Kidney (tissue), 14 donors: ENCODE data around the gene PRPF40A. TPM values are rescaled to one million over a fixed set of nuclear protein-coding genes. Genes with fewer than 3 reads are reported as not detected.

Experiments
- DNase-seq, 5 donors: peaks; one replicate each; pipeline ENCODE4 v3.0.0-alpha.2; 2013 to 2020
- FAIRE-seq: peaks from 2 replicates; lab custom pipeline; 2012; peaks lifted over from hg19 to GRCh38; lab: Jason Lieb, UNC
- H3K27ac ChIP-seq, 2 donors: one replicate each; pipeline ENCODE4 v1.7.0; 2013; ENCODE audit warnings: low read depth in 2 of 2, low read length in 2 of 2, inconsistent platforms in 1 of 2
- H3K27me3 ChIP-seq: one replicate; pipeline ENCODE4 v1.7.1; 2013; ENCODE audit warnings: low read length, inconsistent platforms; ENCODE audit not compliant: control insufficient read depth, insufficient read depth
- H3K36me3 ChIP-seq, 3 donors: one replicate each; pipeline versions ENCODE4 v1.7.0 to v1.7.1; 2013; ENCODE audit warnings: low read length in 3 of 3, control low read depth in 1 of 3, inconsistent platforms in 1 of 3; ENCODE audit not compliant: insufficient read depth in 3 of 3, control insufficient read depth in 2 of 3
- H3K4me1 ChIP-seq, 3 donors: one replicate each; pipeline versions ENCODE4 v1.7.0 to v1.7.1; 2013; ENCODE audit warnings: low read length in 3 of 3, inconsistent platforms in 1 of 3, low read depth in 1 of 3; ENCODE audit not compliant: control insufficient read depth in 2 of 3, insufficient read depth in 2 of 3
- H3K4me3 ChIP-seq, 3 donors: one replicate each; pipeline versions ENCODE4 v1.7.0 to v1.8.1; 2013; ENCODE audit warnings: low read length in 3 of 3, control low read depth in 1 of 3, inconsistent platforms in 1 of 3
- H3K9ac ChIP-seq, 3 donors: one replicate each; pipeline versions ENCODE4 v1.7.0 to v1.7.1; 2013; ENCODE audit warnings: low read length in 3 of 3, control low read depth in 1 of 3, inconsistent platforms in 1 of 3
- H3K9me3 ChIP-seq, 3 donors: one replicate each; pipeline versions ENCODE4 v1.7.0 to v1.7.1; 2013; ENCODE audit warnings: low read length in 3 of 3, control low read depth in 1 of 3, inconsistent platforms in 1 of 3; ENCODE audit not compliant: control insufficient read depth in 2 of 3, insufficient read depth in 1 of 3
- intact Hi-C: fragments of 100-400 bp; cut with DNase I; formaldehyde crosslinking; loops from one replicate; pipeline ENCODE4 v1.11.1; 2022
- polyA plus RNA-seq: library from polyadenylated mRNA; stranded (reverse); fragments of 350-450 nt; fragmentation: Illumina TruSeq; extraction: RNeasy Lipid Tissue Mini Kit (QIAGEN cat#74804); gene quantifications from one replicate; pipeline ENCODE4 v1.2.3, GENCODE V29; 2014; ENCODE audit warnings: low read depth, low replicate concordance; ENCODE audit not compliant: insufficient read depth
- total RNA-seq: library from RNA; stranded (reverse); fragmentation: NEBNext Ultra II Directional; extraction: Animal tissue kit (Norgen Biotek cat#: 25700); gene quantifications from one replicate; pipeline ENCODE4 v1.2.1, GENCODE V29; 2021
- TF ChIP-seq, protein P1 (sequence below): IDR thresholded peaks from 3 replicates; pipeline ENCODE4 v1.5.1; 2012; ENCODE audit warnings: mild to moderate bottlenecking, moderate library complexity, borderline replicate concordance; ENCODE audit not compliant: insufficient read depth; ENCODE audit errors: extremely low read depth
- donor health status: control.
- donor health status: control.
- donor health status: control.
- donor health status: control.
- donor health status: control.
- donor health status: DM: yes; HTN: yes; CAD: no.
- donor health status: Normal renal cell carcinoma (clear cell type).

Gene PRPF40A
- total and polyA plus RNA-seq, 2 donors from 2014 or later = 20.2 to 82.7 TPM

- TF ChIP-seq, protein P1, sequence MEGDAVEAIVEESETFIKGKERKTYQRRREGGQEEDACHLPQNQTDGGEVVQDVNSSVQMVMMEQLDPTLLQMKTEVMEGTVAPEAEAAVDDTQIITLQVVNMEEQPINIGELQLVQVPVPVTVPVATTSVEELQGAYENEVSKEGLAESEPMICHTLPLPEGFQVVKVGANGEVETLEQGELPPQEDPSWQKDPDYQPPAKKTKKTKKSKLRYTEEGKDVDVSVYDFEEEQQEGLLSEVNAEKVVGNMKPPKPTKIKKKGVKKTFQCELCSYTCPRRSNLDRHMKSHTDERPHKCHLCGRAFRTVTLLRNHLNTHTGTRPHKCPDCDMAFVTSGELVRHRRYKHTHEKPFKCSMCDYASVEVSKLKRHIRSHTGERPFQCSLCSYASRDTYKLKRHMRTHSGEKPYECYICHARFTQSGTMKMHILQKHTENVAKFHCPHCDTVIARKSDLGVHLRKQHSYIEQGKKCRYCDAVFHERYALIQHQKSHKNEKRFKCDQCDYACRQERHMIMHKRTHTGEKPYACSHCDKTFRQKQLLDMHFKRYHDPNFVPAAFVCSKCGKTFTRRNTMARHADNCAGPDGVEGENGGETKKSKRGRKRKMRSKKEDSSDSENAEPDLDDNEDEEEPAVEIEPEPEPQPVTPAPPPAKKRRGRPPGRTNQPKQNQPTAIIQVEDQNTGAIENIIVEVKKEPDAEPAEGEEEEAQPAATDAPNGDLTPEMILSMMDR = no peak
- Histone ChIP-seq H3K27me3 (no peaks in the 10 kb centered on the region), H3K36me3 (peaks cover 0 to 11% (median 0%) of the 10 kb centered on the region in 3 donors), H3K4me1 (peaks cover 0 to 5% (median 3%) of the 10 kb centered on the region in 3 donors), H3K27ac (no peak overlapping the region), H3K4me3 (no peak overlapping the region), H3K9me3 (no peaks in the 10 kb centered on the region), H3K9ac (no peak overlapping the region)
- FAIRE-seq (no peak), DNase-seq (no peak)
- intact Hi-C loops = no loop called here
Measured at GRCh38 chr2:152651834-152652233, 65.4 kb downstream of the PRPF40A start.

GRCh38 chr2:152650768-152651371 is 66.4 kb downstream of the PRPF40A start:
- Histone ChIP-seq H3K9me3 (no peaks in the 10 kb centered on the region), H3K9ac (no peak overlapping the region), H3K27me3 (no peaks in the 10 kb centered on the region), H3K27ac (no peak overlapping the region), H3K4me3 (no peak overlapping the region), H3K36me3 (peaks cover 0 to 5% (median 0%) of the 10 kb centered on the region in 3 donors), H3K4me1 (peaks cover 0 to 5% (median 3%) of the 10 kb centered on the region in 3 donors)
- intact Hi-C loops = no loop called here
- no peak for DNase-seq
- FAIRE-seq = no peak
- TF ChIP-seq, protein P1 = no peak

GRCh38 chr2:152649997-152650396 is 67.3 kb downstream of the PRPF40A start:
- no peaks in the 10 kb centered on the region for H3K27me3 ChIP-seq
- peaks cover 0 to 8% (median 0%) of the 10 kb centered on the region in 3 donors for H3K36me3 ChIP-seq
- TF ChIP-seq, protein P1 = no peak
- FAIRE-seq (no peak), DNase-seq (no peak)
- no peak overlapping the region for H3K4me3 ChIP-seq
- peaks cover 0 to 5% (median 3%) of the 10 kb centered on the region in 3 donors for H3K4me1 ChIP-seq
- H3K9me3 ChIP-seq = no peaks in the 10 kb centered on the region
- intact Hi-C loops = no loop called here
- no peak overlapping the region for H3K27ac ChIP-seq
- H3K9ac ChIP-seq = no peak overlapping the region
